ENCODE measurements around the gene EDC3. TPM values are rescaled to one million over a fixed set of nuclear protein-coding genes. Genes with fewer than 3 reads are reported as not detected.
"Not testable (repeated sequence)": the region's sequence is repeated elsewhere in the genome, so short reads cannot be mapped to it uniquely, and the experiment has no call there.

Gene EDC3
- total RNA-seq, 2 donors from 2014 or later, result 48.6 to 56.4 TPM

GRCh38 chr15:74636984-74637383, 58.8 kb downstream of the EDC3 start:
- DNase-seq (ENCODE audit: low spot score in 2 of 2), result no peak
- peak overlapping the region; percentile 24 to 51 for H3K27ac Mint-ChIP-seq
- no peaks in the 10 kb centered on the region for H3K36me3 Mint-ChIP-seq
- no peaks in the 10 kb centered on the region for H3K9me3 Mint-ChIP-seq
- ATAC-seq, result no peak

GRCh38 chr15:74635228-74635627, 60.6 kb downstream of the EDC3 start:
- Mint-ChIP-seq H3K27ac (no peak overlapping the region), H3K9me3 (no peaks in the 10 kb centered on the region), H3K36me3 (no peaks in the 10 kb centered on the region)
- ATAC-seq (peak; percentile 78 to 82), DNase-seq (ENCODE audit: low spot score in 2 of 2) (peak in 1 of 2 donors; percentile 74)

- DNase-seq (ENCODE audit: low spot score in 2 of 2), result no peak
- peak in 1 of 2 donors; percentile 51 for ATAC-seq
- no peak overlapping the region for H3K27ac Mint-ChIP-seq
- no peaks in the 10 kb centered on the region for H3K36me3 Mint-ChIP-seq
- H3K9me3 Mint-ChIP-seq, result no peaks in the 10 kb centered on the region
Measured at GRCh38 chr15:74633781-74634180, 62.0 kb downstream of the EDC3 start.

GRCh38 chr15:74632601-74633000, 63.2 kb downstream of the EDC3 start:
- Mint-ChIP-seq H3K9me3 (no peaks in the 10 kb centered on the region), H3K27ac (peak overlapping the region in 1 of 2 donors; percentile 20), H3K36me3 (no peaks in the 10 kb centered on the region)
- DNase-seq (ENCODE audit: low spot score in 2 of 2) (no peak), ATAC-seq (no peak)

GRCh38 chr15:74631935-74632560, 63.8 kb downstream of the EDC3 start:
- no peaks in the 10 kb centered on the region for H3K36me3 Mint-ChIP-seq
- DNase-seq (ENCODE audit: low spot score in 2 of 2) (peak in 1 of 2 donors; percentile 69), ATAC-seq (peak; percentile 58 to 60)
- no peaks in the 10 kb centered on the region for H3K9me3 Mint-ChIP-seq
- H3K27ac Mint-ChIP-seq, result peak overlapping the region; percentile 4 to 24

- H3K27ac Mint-ChIP-seq, result peak overlapping the region in 1 of 2 donors; percentile 24
- H3K36me3 Mint-ChIP-seq, result no peaks in the 10 kb centered on the region
- ATAC-seq (no peak), DNase-seq (ENCODE audit: low spot score in 2 of 2) (no peak)
- H3K9me3 Mint-ChIP-seq, result no peaks in the 10 kb centered on the region
Measured at GRCh38 chr15:74631408-74631807, 64.4 kb downstream of the EDC3 start.

- no peaks in the 10 kb centered on the region for H3K36me3 Mint-ChIP-seq
Measured at GRCh38 chr15:74631087-74631385, 64.8 kb downstream of the EDC3 start.

GRCh38 chr15:74630284-74631086, 65.3 kb downstream of the EDC3 start:
- no peaks in the 10 kb centered on the region for H3K9me3 Mint-ChIP-seq
- DNase-seq (ENCODE audit: low spot score in 2 of 2), result no peak
- ATAC-seq, result no peak
- peak overlapping the region; percentile 18 to 62 for H3K27ac Mint-ChIP-seq
- H3K36me3 Mint-ChIP-seq, result no peaks in the 10 kb centered on the region

More at GRCh38 chr15:74631087-74631385, 64.8 kb downstream of the EDC3 start:
- DNase-seq (ENCODE audit: low spot score in 2 of 2), result no peak
- Mint-ChIP-seq H3K9me3 (no peaks in the 10 kb centered on the region), H3K27ac (peak overlapping the region in 1 of 2 donors; percentile 18)
- no peak for ATAC-seq

GRCh38 chr15:74629696-74630095, 66.1 kb downstream of the EDC3 start:
- not testable (repeated sequence) for ATAC-seq; H3K36me3 Mint-ChIP-seq; DNase-seq (ENCODE audit: low spot score in 2 of 2); H3K9me3 Mint-ChIP-seq
- peak overlapping the region in 1 of 2 donors; percentile 82 for H3K27ac Mint-ChIP-seq

- peaks cover 0 to 8% of the 10 kb centered on the region in 2 donors for H3K36me3 Mint-ChIP-seq
- no peak for ATAC-seq
- H3K9me3 Mint-ChIP-seq, result no peaks in the 10 kb centered on the region
- no peak for DNase-seq (ENCODE audit: low spot score in 2 of 2)
- peak overlapping the region; percentile 82 to 87 for H3K27ac Mint-ChIP-seq
Measured at GRCh38 chr15:74628949-74629348, 66.9 kb downstream of the EDC3 start.

- peak overlapping the region; percentile 82 to 88 for H3K27ac Mint-ChIP-seq
- ATAC-seq (no peak), DNase-seq (ENCODE audit: low spot score in 2 of 2) (no peak)
- no peaks in the 10 kb centered on the region for H3K9me3 Mint-ChIP-seq
- peaks cover 0 to 8% of the 10 kb centered on the region in 2 donors for H3K36me3 Mint-ChIP-seq
Measured at GRCh38 chr15:74628199-74628598, 67.6 kb downstream of the EDC3 start.

GRCh38 chr15:74627766-74628165, 68.1 kb downstream of the EDC3 start:
- Mint-ChIP-seq H3K27ac (peak overlapping the region; percentile 82 to 88), H3K9me3 (no peaks in the 10 kb centered on the region), H3K36me3 (peaks cover under 1 to 10% of the 10 kb centered on the region in 2 donors)
- no peak for ATAC-seq
- DNase-seq (ENCODE audit: low spot score in 2 of 2), result no peak

GRCh38 chr15:74626752-74627692, 68.8 kb downstream of the EDC3 start:
- DNase-seq (ENCODE audit: low spot score in 2 of 2), result no peak
- Mint-ChIP-seq H3K9me3 (no peaks in the 10 kb centered on the region), H3K27ac (peak overlapping the region; percentile 82 to 88), H3K36me3 (peaks cover 4 to 18% of the 10 kb centered on the region in 2 donors)
- ATAC-seq, result no peak

- Mint-ChIP-seq H3K27ac (peak overlapping the region; percentile 74 to 82), H3K9me3 (no peaks in the 10 kb centered on the region), H3K36me3 (peaks cover 4 to 23% of the 10 kb centered on the region in 2 donors)
- DNase-seq (ENCODE audit: low spot score in 2 of 2), result no peak
- no peak for ATAC-seq
Measured at GRCh38 chr15:74626336-74626735, 69.5 kb downstream of the EDC3 start.

GRCh38 chr15:74625693-74626092, 70.1 kb downstream of the EDC3 start:
- Mint-ChIP-seq H3K9me3 (no peaks in the 10 kb centered on the region), H3K27ac (peak overlapping the region in 1 of 2 donors; percentile 74), H3K36me3 (peaks cover 4 to 29% of the 10 kb centered on the region in 2 donors)
- DNase-seq (ENCODE audit: low spot score in 2 of 2), result no peak
- no peak for ATAC-seq

- DNase-seq (ENCODE audit: low spot score in 2 of 2) (no peak), ATAC-seq (no peak)
- Mint-ChIP-seq H3K9me3 (no peaks in the 10 kb centered on the region), H3K27ac (peak overlapping the region; percentile 70 to 88), H3K36me3 (peaks cover 4 to 29% of the 10 kb centered on the region in 2 donors)
Measured at GRCh38 chr15:74624020-74624602, 71.7 kb downstream of the EDC3 start.

Measured in activated naive CD4-positive, alpha-beta T cell treated with anti-CD3 and anti-CD28 coated beads, Interleukin-2, amount 50 U/mL, for 72 hours (primary cell).